Activated T-cell treated with anti-CD3 and anti-CD28 coated beads for 1 hour (primary cell): ENCODE results near the gene SGIP1.

Source experiments
- DNase-seq: peaks from one replicate; pipeline ENCODE4 v3.0.0-alpha.2; 2020; ENCODE audit warnings: low read depth

SGIP1 gene

DNA sequence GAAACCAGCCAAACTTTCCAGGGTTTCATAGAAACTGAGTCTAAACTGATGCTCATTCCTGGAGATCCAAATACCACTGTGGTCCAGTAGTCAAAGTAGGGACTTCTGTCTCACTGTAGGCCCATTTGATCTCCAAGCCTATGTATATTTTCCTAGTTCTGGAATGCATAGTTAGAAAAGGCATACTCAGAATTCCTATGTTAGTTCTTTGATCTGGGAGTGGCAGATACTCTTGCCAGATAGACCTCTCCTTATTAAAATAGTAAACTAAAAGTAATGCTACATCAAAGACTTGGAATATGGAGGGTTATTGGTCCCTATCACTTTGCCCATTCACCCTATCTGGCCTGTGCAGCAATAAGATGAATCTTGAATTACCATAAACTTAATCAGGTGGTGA is 10.4 kb upstream of the SGIP1 start:
- no peak for DNase-seq

DNA sequence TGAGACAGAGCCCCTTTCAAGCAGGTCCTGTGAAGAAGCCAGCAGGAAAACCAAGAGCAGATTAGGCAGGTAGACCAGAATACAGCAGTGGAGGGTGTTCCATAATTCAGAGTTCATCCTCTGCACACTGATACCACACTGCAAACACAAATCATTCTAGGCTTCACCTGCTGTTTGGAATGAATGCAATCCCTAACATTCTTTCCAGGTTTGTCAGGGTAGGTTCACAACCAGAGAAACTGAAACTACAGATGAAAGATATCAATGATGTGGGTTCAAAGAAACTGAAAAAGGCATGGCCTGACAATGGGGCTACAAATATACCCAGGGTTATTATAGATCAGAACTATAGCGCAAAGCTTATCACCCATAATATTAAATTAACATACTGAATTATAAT is 8.9 kb upstream of the SGIP1 start:
- no peak for DNase-seq

DNA sequence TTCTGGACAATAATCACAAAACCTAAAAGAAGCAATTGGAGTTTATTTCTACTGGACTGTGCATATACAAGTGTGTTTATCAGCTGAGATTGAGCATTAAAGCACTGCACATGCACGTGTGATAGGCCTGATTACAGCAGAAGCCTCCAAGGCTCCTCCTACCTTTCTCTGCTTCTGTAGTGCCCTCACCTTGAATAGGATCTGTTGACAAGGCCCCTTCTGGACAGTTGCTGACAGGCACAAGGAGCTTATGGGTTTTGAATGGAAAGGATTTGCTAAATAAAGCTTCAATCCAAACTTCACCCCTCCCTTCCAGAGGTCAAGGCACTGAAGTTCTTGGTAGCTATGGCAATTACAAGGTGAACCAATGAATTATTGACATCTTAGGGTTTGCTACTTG is 7.9 kb upstream of the SGIP1 start:
- DNase-seq: no peak

DNA sequence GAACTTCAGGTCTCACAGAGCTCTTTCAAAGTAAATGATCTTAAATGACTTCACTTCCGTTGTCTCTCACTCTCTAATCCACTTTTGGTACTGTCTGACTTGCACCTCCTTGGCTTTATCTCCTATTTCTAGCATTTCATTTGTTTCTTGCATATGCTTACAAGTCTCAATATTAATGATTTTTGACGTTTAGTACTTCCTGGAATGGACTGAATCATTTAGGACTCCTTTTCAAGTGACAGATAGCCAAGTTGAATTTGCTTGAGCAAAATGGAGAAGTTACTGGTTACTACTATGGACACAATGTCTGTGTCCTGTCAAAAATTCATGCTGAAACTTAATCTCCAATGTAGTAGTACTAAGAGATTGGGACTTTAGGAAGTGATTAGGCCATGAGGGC is 7.0 kb upstream of the SGIP1 start:
- DNase-seq: no peak

DNA sequence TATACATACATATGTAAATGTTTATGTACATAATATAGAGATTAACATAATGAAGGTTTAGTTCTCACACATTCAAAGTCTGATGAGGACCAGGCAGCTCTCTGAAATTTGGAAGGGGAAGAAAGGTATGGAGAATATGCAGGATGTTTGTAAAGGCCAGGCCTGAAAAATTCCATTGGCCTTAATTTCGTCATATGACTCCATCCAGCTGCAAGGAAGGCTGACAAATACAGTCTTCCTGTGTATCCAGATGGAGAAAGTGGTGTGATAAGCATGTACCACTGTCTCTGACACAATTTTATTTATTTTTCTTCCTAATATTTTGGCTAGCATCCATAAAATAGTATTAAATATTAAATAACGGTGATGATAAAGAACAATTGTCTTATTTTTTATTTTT is 6.3 kb upstream of the SGIP1 start:
- DNase-seq: no peak

DNA sequence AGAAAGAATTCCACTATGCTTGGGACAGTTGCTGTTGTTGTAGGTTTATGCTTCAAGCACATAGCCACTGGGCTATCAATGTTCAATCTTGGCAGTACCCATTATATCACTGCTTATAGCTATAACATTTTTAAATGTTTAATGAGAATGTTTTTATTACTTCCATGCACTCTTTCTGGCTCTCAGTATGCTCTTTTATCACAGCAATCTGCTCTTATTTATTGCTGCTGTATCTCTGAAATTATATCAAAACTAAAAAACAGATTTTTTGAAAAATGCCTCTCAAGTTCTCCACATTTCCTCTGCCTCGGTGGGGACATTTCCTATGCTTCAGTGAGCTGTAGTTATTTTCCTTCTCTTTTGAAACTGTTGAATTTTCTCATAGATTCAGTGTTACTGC is 5.4 kb upstream of the SGIP1 start:
- DNase-seq: no peak

DNA sequence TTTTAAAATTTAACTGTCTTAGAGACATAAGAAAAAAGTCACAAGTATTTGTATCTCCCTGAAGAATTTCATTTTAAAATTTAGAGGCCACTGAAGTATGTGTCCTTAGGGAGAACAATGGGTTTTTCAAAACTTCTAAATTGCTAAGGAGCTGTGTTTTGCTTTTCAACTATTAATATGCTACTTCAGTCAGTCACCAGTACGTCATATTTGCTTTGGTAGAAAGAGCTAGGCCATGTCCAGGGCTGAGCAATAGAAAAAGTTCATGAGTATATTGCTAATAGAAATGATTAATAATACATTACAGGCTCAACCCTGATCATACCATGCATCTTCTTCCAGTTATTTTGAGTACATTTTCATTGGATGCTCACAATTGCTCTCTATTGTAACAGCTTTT is 1.7 kb upstream of the SGIP1 start:
- DNase-seq: no peak

DNA sequence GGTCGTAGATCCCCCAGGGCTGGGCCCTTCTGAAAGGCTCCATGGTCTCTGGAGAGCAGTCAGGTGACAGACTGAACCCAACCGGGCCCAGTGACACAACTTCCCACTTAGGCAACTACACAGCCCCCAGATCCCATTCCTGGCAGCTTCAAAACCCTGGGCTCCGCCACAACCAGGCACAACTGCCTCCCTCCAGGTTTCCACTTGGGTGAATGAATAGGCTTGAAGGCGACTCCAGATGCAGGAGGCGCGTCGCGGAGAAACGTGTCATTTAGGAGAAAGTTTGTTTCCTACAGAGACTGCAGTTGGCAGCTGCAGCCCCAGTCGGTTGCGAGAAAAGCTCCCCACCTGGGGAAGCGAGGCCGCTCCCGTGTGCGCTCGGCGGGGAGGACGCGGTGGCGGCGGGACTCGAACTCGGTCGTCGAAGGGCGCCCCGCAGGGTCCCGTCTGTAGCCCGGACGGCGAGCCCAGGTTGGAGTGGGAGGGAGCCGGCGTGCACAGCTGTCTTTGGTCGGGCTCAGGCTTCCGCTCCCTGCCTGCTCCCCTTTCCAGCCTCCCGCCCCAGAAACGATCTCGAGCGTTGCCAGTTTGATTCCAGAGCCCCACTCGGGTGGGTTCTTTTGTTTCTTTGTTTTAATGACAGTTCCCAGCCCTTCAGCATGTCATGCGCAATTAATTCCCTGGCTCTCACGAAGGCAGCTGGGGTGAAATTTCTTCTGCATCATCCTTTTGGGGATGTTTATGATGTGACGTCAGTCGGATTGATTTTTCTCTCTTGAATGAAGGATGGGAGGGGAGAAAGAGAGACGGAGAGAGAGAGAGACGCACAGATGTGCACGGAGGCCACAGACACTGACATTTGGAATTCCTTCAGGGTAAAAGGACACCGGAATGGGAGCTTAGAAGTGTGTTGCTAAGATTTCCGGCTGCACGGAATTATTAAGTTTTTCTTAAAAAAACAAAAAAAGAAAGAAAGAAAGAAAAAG is 862 bp upstream of the SGIP1 start:
- DNase-seq: no peak

DNA sequence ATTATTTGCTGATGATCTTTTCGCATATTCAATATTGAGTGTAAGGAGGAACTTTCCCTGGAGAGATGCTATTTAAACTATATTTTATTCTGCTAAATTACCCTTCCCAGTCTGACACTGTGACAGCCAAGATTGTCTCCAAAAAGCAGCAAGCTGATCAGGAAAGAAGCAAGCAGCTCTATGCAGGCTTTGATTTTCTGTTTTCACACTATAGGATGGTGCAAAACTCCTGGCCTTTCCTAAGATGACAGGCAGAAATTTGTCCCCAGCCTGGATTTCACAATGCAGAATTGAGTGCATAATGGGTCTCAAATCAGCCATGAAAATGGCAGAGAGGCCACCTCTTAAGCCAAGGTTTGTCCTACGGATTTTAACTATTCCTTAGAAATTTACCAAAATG is 1.1 kb downstream of the SGIP1 start:
- no peak for DNase-seq

DNA sequence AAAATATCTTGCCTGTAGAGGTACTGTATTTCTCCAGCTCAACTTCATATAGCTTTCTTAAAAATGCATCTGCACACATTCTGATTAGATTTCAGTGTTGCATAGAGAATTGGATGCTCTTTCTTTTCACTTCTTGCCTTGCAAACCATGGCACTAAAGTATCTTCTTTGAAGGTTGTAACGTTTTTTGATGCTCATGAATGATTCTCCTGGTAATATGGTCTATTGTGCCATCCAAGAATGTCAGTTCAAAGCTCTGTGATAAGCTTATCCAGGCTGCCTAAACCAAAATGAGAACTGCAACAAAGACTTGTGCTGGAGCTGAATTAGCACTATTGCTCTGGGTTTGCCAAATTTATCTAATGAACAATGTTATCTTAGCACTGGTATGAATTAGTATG is 1.9 kb downstream of the SGIP1 start:
- no peak for DNase-seq

DNA sequence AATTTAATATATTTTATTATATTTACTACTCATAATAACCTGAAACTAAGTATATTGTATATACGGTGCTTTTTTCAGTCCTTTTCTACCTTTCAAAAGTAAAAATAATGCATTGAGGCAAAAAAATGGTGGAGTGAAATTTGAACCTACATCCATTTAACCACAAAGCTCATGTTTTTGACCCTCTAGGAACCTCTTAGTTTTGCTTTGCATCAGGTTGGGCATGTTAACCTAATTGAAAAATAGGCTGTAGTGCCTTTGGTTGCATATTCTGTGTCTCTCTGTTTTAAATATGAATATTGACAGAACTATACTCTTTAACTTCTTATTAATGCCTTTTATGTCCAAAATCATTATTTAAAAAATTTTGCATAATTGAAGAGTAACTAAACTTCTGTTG is 3.8 kb downstream of the SGIP1 start:
- DNase-seq: no peak

DNA sequence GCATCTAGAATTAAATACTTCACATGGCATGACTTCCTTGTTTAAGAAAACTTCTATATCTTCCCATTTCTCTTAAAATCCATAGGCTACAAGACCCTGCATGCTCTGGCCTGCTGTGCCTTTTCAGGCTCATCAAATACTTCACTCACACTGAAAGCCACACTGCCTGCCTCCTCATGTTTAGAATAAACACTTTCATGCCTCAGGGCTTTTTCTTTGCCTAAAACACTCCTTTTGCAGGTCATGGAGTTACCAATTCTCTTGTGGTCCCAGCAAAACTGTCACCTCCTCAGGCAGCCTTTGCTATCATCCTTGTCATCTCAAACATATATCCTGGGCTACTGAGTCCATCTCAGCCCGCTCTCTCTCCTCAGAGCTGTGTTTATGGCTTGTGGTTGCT is 5.5 kb downstream of the SGIP1 start:
- no peak for DNase-seq

DNA sequence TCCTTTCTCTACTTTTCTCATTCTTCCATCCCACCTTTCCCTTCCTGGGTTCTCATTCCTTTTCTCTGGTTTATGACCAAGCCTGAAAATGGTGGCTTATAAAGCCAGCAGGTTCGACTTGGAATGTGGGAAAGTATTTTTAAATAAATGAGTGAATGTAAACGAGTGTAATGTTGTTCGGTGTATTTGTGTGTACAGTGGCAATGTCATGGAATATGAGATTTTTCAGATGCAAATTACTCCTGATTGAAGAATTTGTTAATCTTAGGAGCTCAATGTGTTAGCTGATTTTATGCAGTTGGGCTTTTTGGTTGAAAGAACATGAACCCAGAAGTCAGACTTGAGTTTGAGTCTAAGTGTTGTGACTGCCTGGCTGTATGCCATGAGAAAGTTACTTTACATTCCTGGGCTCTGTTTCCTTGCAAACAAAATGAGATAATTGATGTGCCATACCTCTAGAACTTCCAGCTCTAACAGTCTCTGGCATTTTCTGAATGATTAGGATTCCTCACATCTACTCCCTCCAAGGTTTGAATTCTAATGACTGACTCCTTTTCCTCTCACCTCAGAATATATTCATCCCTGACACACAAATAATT is 6.6 kb downstream of the SGIP1 start:
- DNase-seq: no peak

DNA sequence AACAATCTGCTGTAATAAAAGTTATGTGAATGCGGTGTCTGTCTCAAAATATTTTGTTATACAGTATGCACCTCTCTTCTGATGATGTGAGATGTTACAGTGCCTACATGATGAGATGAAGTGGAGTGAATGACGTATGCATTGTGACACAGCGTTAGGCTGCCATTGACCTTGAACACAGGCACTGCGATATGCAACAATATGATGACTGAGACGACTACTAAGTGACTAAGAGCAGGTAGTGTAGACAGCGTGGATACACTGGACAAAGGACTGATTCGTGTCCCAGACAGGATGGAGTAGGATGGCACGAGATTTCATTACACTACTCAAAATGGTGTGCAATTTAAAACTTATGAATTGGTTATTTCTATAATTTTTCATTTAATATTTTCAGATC is 8.4 kb downstream of the SGIP1 start:
- no peak for DNase-seq

DNA sequence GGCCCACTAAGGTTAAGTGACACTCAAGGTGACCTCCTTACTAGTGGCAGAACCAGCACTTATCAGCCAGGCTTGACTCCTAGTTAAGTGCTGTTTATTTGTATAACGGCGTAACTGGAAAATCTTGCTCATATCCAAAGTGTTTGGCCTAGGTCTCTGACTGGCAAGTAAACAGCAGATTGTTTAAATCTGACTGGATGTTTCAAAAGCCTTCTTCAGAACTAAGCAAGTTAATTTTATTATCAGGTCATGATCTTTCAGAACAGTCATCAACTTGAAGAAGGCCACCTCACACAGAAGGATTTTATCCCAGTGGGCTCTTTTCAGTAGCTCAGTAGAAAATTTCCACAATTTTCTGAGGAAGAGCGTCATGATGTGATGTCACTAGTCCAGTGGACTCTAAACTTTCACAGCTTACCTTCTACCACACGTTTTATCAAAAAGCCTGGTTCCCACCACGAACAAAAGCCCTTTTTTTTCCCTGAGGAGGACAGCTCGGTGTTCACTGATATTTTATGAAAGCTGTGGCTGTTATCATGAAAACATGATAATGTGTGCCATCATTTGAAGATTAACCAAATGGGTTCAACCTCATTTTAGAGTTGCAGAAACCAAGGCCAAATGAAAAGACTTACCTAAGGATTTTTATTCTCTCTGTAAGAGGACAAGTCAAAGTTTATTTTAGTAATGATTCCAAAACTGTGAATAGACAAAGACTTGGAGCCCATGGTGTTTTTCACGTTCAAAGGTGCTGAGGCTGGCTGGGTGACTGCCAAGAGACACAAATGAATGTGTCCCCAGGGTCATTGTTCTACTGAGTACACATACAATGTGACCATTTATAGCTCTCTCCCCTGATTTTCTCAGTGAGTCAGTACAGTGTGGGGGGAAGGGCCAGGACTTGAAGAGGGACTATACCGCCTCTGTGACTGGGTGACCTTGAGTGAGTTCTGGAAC is 9.1 kb downstream of the SGIP1 start:
- no peak for DNase-seq

DNA sequence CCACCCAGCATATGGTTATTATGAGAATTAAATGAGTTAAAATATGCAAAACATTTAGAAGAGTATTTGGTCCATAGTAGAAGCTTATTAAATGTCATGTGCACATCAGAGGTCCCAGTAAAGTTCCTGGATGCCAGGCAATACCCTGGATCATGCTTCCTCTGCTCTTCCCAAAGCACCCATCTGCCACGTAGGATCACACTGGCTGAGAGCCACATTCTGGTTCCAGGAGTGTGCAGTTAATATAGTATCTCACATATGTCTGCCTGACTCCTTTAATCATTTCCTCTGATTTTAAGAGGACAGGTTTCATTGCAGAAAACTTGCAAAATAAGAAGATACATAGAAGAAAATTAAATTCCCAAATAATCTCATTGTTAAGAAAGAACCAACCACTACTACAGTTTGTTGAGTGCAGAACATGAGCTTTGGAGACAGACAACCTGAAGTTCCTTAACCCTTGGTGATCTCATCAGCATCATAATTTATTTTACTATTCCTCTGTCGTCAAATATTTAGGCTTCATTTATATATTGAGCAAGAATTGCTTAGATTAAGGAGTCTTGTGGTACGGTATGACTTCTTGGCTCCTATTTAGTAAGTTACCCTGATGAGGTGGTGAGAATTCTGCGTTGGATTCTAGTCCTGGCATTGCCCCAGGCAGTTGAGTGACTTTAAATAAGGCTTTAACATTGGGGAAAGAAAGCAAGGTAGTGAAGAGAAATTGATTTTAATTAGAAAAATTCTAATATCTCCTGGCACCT is 12.3 kb downstream of the SGIP1 start:
- no peak for DNase-seq

DNA sequence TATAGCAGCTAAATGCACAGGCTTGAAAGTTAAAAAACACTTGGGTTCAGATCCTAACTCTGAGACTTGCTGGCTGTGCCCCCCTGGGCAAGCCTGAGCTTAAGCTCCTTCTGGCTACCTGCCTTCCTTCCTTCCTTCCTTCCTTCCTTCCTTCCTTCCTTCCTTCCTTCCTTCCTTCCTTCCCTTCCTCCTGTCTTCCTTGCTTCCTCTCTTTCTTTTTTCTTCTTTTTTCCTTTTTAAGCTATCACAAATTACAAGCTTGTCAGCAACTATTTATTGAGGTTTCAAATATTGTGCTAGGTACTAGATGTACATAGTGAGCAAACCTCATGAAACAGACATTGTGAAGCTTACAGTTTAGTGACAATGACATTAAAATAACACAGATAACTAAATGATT is 15.1 kb downstream of the SGIP1 start:
- no peak for DNase-seq

DNA sequence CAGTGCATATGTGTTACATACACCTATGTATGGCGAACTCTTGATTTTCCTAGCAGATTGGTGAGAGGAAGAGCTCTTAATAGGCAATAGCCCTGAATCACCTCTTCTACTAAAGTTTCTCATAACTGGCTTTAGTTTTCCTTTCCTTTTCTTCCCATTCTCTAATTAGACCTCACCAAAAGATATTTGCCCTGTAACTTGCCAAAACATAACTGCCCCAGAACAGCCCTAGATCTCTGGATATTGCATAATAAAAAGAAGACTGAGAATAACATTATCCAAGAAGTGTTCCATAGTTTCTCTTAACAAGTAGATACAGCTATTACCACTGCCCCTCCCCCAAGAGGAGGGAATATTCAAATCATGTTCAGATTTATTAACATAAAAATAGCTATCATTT is 16.3 kb downstream of the SGIP1 start:
- DNase-seq: no peak

DNA sequence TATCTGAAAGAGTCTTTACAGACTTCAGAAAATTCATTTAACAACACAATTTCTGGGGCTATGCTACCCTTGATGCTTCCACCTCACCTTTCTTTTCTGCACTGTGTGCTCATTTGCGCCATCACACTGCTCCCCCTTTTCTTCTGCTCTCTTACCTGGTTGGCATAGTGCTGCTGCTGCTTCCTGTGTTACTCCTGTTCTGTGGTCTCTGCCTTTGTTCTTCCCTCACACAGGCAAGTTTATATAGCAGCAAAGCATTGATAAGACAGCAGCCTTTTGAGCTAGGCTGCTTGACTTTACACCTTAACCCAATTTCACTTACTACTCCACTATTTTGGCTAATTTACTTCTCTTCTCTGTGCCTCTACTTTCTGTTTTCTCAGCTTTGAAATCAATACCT is 18.3 kb downstream of the SGIP1 start:
- no peak for DNase-seq

DNA sequence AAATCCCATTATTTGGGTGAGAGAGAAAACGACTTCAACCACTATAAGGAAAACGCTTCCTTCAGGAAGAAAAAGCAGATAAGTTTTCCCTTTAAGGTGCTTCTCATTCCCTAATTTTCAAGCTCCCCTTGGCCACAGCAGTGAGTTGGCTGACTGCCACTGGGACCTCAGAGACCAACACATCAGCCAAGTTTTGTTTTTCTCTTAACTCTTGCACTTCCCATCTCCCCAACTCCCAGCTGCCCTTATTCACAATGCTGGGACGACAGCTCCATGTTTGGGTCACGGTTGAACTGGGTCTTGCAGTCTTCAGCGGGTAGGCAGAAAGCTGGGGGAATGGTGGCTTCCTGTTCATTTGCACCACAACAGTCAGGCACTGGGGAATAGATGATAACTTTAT is 18.9 kb downstream of the SGIP1 start:
- no peak for DNase-seq

DNA sequence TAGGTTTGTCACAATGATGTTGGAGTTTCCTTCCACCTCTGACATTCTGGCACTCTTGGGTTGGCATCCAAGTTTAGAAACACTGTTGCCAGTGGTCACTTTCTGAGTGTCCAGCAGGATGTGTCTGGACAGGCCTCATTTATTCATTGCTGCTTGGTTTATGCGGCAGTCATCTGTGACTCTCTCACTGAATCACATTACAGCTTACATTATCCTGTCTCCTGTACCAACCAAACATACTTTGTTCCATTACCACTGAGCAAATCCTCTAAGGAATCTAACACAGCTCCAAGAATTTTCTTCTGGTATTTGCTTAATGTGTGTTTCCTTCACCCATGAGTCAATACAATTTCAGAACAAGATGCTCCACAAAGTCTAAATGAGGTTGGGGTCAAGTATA is 19.9 kb downstream of the SGIP1 start:
- no peak for DNase-seq

DNA sequence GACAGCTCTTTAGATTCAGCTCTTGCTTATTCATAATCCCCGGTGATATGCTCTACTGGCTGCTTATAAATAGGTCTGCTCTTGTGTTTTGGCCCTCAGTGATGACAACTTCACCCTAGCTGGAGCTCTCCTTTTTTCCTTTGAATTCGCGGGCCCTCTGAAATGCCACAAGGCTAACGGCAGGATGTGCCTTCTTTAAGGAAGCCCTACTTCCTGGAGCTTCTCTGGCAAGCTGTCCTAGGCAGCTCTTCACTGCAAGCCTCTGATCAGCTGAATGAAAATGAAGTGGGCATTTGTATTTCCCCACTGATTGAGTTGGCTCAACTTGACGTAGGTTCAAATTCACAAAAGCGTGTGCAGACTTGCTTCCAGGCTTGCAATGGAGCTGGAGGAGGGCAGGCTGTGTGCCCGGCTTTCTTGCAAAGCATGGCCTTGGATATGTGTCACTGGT is 22.2 kb downstream of the SGIP1 start:
- DNase-seq: no peak
